OCI-LY3 (cell line): ENCODE measurements around the gene MRPL42.

Source experiments
- H2AFZ ChIP-seq: fragments of 200-600, 300-600 bp; shearing (Covaris generic); 2 replicates; pipeline ENCODE4 v1.6.0; 2014; ENCODE audit warnings: antibody characterized with exemption, low read depth, low read length
- H3K27ac ChIP-seq: fragments of 200-600, 300-600 bp; sonication (generic); 2 replicates; pipeline ENCODE4 v1.5.1; 2014; ENCODE audit warnings: mild to moderate bottlenecking, low read length, moderate library complexity, mixed read lengths
- H3K27me3 ChIP-seq: fragments of 200-600, 300-600 bp; sonication (generic); 2 replicates; pipeline ENCODE4 v1.6.1; 2014; ENCODE audit warnings: low read depth, low read length, mixed read lengths
- H3K36me3 ChIP-seq: fragments of 200-600, 300-600 bp; sonication (generic); replicated peaks from 2 replicates; pipeline ENCODE3; 2014; ENCODE audit warnings: low read depth, low read length, mixed read lengths
- H3K4me1 ChIP-seq: fragments of 300-600, 200-600 bp; sonication (generic); 2 replicates; pipeline ENCODE4 v1.6.1; 2014; ENCODE audit warnings: low read length, mixed read lengths
- H3K4me2 ChIP-seq: fragments of 200-600, 300-600 bp; sonication (generic); 2 replicates; pipeline ENCODE4 v1.6.1; 2014; ENCODE audit warnings: low read length, mixed read lengths
- H3K4me3 ChIP-seq: fragments of 300-600, 200-600 bp; sonication (generic); 2 replicates; pipeline ENCODE4 v1.5.1; 2014; ENCODE audit warnings: antibody characterized with exemption, mild to moderate bottlenecking, low read length, moderate library complexity
- H3K79me2 ChIP-seq: fragments of 300-600, 200-600 bp; shearing (Covaris generic); 2 replicates; pipeline ENCODE4 v1.6.1; 2014; ENCODE audit warnings: mild to moderate bottlenecking, low read length, mixed read lengths
- H3K9ac ChIP-seq: fragments of 300-600, 200-600 bp; shearing (Covaris generic); 2 replicates; pipeline ENCODE4 v1.6.0; 2014; ENCODE audit warnings: mild to moderate bottlenecking, low read length, moderate library complexity
- H3K9me3 ChIP-seq: fragments of 200-600, 300-600 bp; shearing (Covaris generic); 2 replicates; pipeline ENCODE4 v1.6.1; 2014; ENCODE audit warnings: low read length, mixed read lengths; ENCODE audit not compliant: insufficient read depth
- H4K20me1 ChIP-seq: fragments of 200-600, 300-600 bp; sonication (generic); 2 replicates; pipeline ENCODE4 v1.6.1; 2016; ENCODE audit warnings: low read length, mixed read lengths; ENCODE audit not compliant: insufficient read depth
- CTCF ChIP-seq: fragments of 200-600, 300-600 bp; sonication (generic); IDR thresholded peaks from 2 replicates; pipeline ENCODE4 v1.5.1; 2014; ENCODE audit warnings: antibody characterized with exemption, low read length, low read depth
- EZH2phosphoT487 ChIP-seq: fragments of 200-600 bp; shearing (Covaris generic); IDR thresholded peaks from 2 replicates; pipeline ENCODE4 v1.6.1; 2018; ENCODE audit warnings: antibody characterized with exemption, mixed run types, low read depth

Gene MRPL42

GRCh38 chr12:93536111-93536765 is 68.9 kb downstream of the MRPL42 start:
- no peaks in the 10 kb centered on the region for H3K27me3 ChIP-seq
- no peaks in the 10 kb centered on the region for H3K9me3 ChIP-seq
- 0 out of 2 replicates have a peak overlapping the region, but pooled peaks have one; percentile 3 for H2AFZ ChIP-seq
- no peak overlapping the region for H3K4me3 ChIP-seq
- no peaks in the 10 kb centered on the region for H3K79me2 ChIP-seq
- no peak overlapping the region for H3K9ac ChIP-seq
- peak overlapping the region; percentile 15; the same call in 1 of the 2 replicates for H3K4me2 ChIP-seq
- no peak for TF ChIP-seq CTCF
- TF ChIP-seq EZH2phosphoT487 = no peak
- H3K36me3 ChIP-seq = no peaks in the 10 kb centered on the region
- no peak overlapping the region; the same call in 1 of the 2 replicates for H3K27ac ChIP-seq
- peaks cover 16% of the 10 kb centered on the region for H3K4me1 ChIP-seq
- no peaks in the 10 kb centered on the region for H4K20me1 ChIP-seq

DNA sequence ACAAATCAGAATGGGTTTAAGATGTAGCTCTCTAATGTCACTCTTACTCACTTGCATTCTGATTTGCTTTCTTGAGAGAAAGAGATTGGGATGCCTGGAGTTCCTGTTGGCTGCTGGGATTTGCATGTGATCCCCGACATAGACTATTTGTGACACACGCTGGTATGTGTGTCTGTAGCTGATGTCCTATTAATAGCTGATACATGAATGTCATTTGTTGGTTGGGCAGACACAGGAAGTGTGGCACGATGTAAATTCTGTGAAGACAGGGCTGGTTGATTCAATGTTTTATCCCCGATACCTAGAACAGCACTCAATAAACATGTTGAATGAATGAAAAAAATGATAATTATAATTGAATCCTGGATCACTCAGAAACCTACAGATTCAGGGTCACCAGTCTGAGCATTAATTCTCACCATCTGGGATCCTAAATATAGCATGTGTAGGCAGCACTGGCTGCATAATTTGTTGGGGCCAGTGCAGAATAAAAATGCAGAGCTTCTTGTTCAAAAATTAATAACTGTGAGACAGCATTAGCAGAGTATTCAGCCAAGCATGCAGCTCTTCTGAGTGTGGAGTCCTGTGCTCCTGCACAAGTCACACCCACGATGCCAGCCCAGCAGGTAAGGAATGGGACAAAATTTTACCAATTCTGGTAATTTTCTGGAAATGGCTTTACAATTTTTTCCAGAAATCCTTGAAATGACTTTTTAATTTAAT is 69.6 kb downstream of the MRPL42 start:
- Histone ChIP-seq H3K27ac (no peak overlapping the region; the same call in 1 of the 2 replicates), H3K79me2 (no peaks in the 10 kb centered on the region), H3K4me3 (no peak overlapping the region), H3K9ac (no peak overlapping the region), H2AFZ (0 out of 2 replicates have a peak overlapping the region, but pooled peaks have one; percentile 3), H3K27me3 (no peaks in the 10 kb centered on the region), H3K4me2 (peak overlapping the region; percentile 15; the same call in 1 of the 2 replicates), H3K9me3 (no peaks in the 10 kb centered on the region), H3K36me3 (no peaks in the 10 kb centered on the region), H4K20me1 (no peaks in the 10 kb centered on the region), H3K4me1 (peaks cover 16% of the 10 kb centered on the region)
- TF ChIP-seq CTCF = no peak
- TF ChIP-seq EZH2phosphoT487 = no peak

GRCh38 chr12:93537769-93538168 is 70.5 kb downstream of the MRPL42 start:
- H3K79me2 ChIP-seq = no peaks in the 10 kb centered on the region
- no peak overlapping the region for H3K4me3 ChIP-seq
- no peak overlapping the region for H3K9ac ChIP-seq
- H3K4me1 ChIP-seq = peaks cover 16% of the 10 kb centered on the region
- no peaks in the 10 kb centered on the region for H3K36me3 ChIP-seq
- H2AFZ ChIP-seq = no peak overlapping the region
- H4K20me1 ChIP-seq = no peaks in the 10 kb centered on the region
- no peaks in the 10 kb centered on the region for H3K27me3 ChIP-seq
- TF ChIP-seq CTCF (peak; percentile 27; the same call in 1 of the 2 replicates), EZH2phosphoT487 (no peak)
- no peak overlapping the region for H3K27ac ChIP-seq
- H3K9me3 ChIP-seq = no peaks in the 10 kb centered on the region
- H3K4me2 ChIP-seq = no peak overlapping the region

DNA sequence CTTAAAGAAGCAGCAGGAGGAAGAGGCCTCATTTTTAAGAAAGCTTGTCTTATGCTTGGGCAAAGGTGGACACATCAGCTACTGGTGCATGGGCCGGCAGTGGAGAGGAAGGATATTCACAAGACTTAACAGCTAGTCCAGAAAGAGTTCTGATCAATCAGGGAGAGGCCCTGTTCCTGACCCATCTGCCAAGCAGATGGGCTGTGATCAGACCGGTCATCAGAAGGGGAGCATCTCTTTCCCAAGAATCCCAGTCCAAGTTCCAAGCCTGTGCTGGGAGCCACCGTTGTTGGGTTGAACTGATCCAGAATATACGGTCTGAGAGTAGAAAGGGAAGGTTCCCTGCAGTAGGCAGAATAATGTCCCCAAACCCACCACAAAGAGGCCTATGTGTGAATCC is 72.5 kb downstream of the MRPL42 start:
- H3K4me2 ChIP-seq = no peak overlapping the region

More for the DNA sequence above, 72.5 kb downstream of the MRPL42 start:
- no peak overlapping the region for H3K4me3 ChIP-seq
- H3K27me3 ChIP-seq = no peaks in the 10 kb centered on the region
- H3K9ac ChIP-seq = no peak overlapping the region
- H3K27ac ChIP-seq = no peak overlapping the region
- H3K36me3 ChIP-seq = no peaks in the 10 kb centered on the region
- no peaks in the 10 kb centered on the region for H3K9me3 ChIP-seq
- peaks cover 16% of the 10 kb centered on the region for H3K4me1 ChIP-seq
- no peak overlapping the region for H2AFZ ChIP-seq
- H3K79me2 ChIP-seq = no peaks in the 10 kb centered on the region
- no peak for TF ChIP-seq CTCF
- TF ChIP-seq EZH2phosphoT487 = no peak
- no peaks in the 10 kb centered on the region for H4K20me1 ChIP-seq
